Measurements from ENCODE around the gene SLC15A1.

SLC15A1 gene

DNA sequence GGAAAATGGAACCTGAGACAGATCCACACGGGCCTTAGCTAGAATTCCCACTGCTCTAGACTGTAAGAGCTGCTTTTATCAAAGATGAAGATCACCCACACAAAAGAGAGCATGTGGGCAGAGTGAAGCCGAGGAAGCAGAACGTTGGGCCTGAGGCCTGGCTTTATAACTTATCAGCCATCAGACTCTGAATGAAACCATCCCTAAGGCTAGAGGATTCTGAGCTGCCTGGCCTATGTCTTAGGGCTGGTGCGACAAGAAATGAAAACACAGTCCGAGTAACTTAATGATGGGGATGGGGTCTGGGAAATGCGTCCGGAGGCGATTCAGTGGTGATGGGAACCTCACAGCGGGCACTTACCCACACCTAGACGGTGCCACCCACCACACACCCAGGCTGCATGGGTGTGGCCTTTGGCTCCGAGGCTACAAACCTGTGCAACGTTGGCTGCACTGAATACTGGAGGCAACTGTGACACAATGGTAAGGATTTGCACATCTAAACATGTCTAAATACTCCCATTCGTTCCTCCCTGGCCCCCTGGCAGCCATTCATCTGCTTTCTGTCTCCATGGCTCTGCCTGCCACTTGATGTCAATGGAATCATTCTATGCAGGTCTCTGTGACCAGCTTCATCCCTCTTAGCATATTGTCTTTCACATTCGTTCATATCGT is 62.0 kb downstream of the SLC15A1 start:
- no peak overlapping the region for H2AFZ ChIP-seq (ENCODE audit: low read length)
- H3K79me2 ChIP-seq (ENCODE audit: low read length): no peaks in the 10 kb centered on the region
- no peaks in the 10 kb centered on the region for H3F3A ChIP-seq (ENCODE audit: insufficient read depth, low read length)
- no peaks in the 10 kb centered on the region for H3K9me2 ChIP-seq (replicated peaks; ENCODE audit: insufficient read depth, low read length)
- DNase-seq: no peak
- no peaks in the 10 kb centered on the region for H3K36me3 ChIP-seq (replicated peaks; ENCODE audit: insufficient read depth, low read length)
- H3K9me3 ChIP-seq (replicated peaks; ENCODE audit: insufficient read depth, low read length): no peaks in the 10 kb centered on the region
- H3K27ac ChIP-seq (ENCODE audit: low read length): no peak overlapping the region
- no peaks in the 10 kb centered on the region for H3K27me3 ChIP-seq (replicated peaks; ENCODE audit: insufficient read depth, low read length)
- no peaks in the 10 kb centered on the region for H4K20me1 ChIP-seq (ENCODE audit: insufficient read depth, low read length)
- no peak for TF ChIP-seq EZH2 (optimal IDR thresholded peaks at IDR 0.05; ENCODE audit: low read depth, low read length)
- TF ChIP-seq, protein P1, sequence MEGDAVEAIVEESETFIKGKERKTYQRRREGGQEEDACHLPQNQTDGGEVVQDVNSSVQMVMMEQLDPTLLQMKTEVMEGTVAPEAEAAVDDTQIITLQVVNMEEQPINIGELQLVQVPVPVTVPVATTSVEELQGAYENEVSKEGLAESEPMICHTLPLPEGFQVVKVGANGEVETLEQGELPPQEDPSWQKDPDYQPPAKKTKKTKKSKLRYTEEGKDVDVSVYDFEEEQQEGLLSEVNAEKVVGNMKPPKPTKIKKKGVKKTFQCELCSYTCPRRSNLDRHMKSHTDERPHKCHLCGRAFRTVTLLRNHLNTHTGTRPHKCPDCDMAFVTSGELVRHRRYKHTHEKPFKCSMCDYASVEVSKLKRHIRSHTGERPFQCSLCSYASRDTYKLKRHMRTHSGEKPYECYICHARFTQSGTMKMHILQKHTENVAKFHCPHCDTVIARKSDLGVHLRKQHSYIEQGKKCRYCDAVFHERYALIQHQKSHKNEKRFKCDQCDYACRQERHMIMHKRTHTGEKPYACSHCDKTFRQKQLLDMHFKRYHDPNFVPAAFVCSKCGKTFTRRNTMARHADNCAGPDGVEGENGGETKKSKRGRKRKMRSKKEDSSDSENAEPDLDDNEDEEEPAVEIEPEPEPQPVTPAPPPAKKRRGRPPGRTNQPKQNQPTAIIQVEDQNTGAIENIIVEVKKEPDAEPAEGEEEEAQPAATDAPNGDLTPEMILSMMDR (IDR thresholded peaks at IDR 0.05; ENCODE audit: low read length): no peak
- TF ChIP-seq EZH2phosphoT487 (IDR thresholded peaks at IDR 0.05; ENCODE audit: low read length): no peak
- H3K4me1 ChIP-seq (ENCODE audit: low read length): no peaks in the 10 kb centered on the region
- H3K4me2 ChIP-seq (ENCODE audit: low read depth, low read length): no peak overlapping the region
- H3K9ac ChIP-seq (ENCODE audit: low read length): no peak overlapping the region
- H3K4me3 ChIP-seq (ENCODE audit: low read length): no peak overlapping the region

GRCh38 chr13:98689347-98689968 is 63.0 kb downstream of the SLC15A1 start:
- Histone ChIP-seq H3K4me1 (ENCODE audit: low read length) (no peaks in the 10 kb centered on the region), H2AFZ (ENCODE audit: low read length) (no peak overlapping the region), H3K79me2 (ENCODE audit: low read length) (no peaks in the 10 kb centered on the region), H3K9me2 (replicated peaks; ENCODE audit: insufficient read depth, low read length) (no peaks in the 10 kb centered on the region), H3K9ac (ENCODE audit: low read length) (no peak overlapping the region), H3K36me3 (replicated peaks; ENCODE audit: insufficient read depth, low read length) (no peaks in the 10 kb centered on the region), H3K4me2 (ENCODE audit: low read depth, low read length) (no peak overlapping the region), H3K4me3 (ENCODE audit: low read length) (no peak overlapping the region), H3F3A (ENCODE audit: insufficient read depth, low read length) (no peaks in the 10 kb centered on the region), H4K20me1 (ENCODE audit: insufficient read depth, low read length) (no peaks in the 10 kb centered on the region), H3K27ac (ENCODE audit: low read length) (no peak overlapping the region), H3K9me3 (replicated peaks; ENCODE audit: insufficient read depth, low read length) (no peaks in the 10 kb centered on the region), H3K27me3 (replicated peaks; ENCODE audit: insufficient read depth, low read length) (no peaks in the 10 kb centered on the region)
- TF ChIP-seq EZH2phosphoT487 (IDR thresholded peaks at IDR 0.05; ENCODE audit: low read length) (no peak), EZH2 (optimal IDR thresholded peaks at IDR 0.05; ENCODE audit: low read depth, low read length) (no peak)
- TF ChIP-seq, protein P1 (IDR thresholded peaks at IDR 0.05; ENCODE audit: low read length): no peak
- DNase-seq: no peak

DNA sequence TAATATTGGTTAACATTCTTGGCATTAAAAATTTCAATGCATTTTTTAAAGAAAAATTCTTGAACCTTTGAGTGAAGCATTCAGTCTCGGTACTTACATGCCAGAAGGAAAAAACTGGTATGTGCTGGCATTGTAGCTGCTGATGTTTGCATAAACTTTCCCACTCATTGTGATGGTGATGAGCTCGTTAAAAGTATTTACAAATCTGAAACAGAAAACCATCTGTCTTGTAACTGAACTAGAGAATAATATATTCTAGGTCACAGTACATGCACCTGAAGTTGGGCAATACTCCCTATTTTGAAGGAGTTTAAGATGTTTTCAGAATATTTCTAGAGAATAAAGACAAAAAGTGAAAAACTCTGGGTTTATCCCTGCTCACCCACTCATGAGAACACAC is 64.1 kb downstream of the SLC15A1 start:
- no peak overlapping the region for H3K4me2 ChIP-seq (ENCODE audit: low read depth, low read length)
- H3K9ac ChIP-seq (ENCODE audit: low read length): no peak overlapping the region
- H3K4me3 ChIP-seq (ENCODE audit: low read length): no peak overlapping the region
- H3K79me2 ChIP-seq (ENCODE audit: low read length): no peaks in the 10 kb centered on the region
- H3K36me3 ChIP-seq (replicated peaks; ENCODE audit: insufficient read depth, low read length): no peaks in the 10 kb centered on the region
- no peaks in the 10 kb centered on the region for H3K27me3 ChIP-seq (replicated peaks; ENCODE audit: insufficient read depth, low read length)
- no peaks in the 10 kb centered on the region for H4K20me1 ChIP-seq (ENCODE audit: insufficient read depth, low read length)
- H3K9me2 ChIP-seq (replicated peaks; ENCODE audit: insufficient read depth, low read length): no peaks in the 10 kb centered on the region
- no peak overlapping the region for H3K27ac ChIP-seq (ENCODE audit: low read length)
- H3K9me3 ChIP-seq (replicated peaks; ENCODE audit: insufficient read depth, low read length): no peaks in the 10 kb centered on the region
- DNase-seq: no peak
- no peaks in the 10 kb centered on the region for H3K4me1 ChIP-seq (ENCODE audit: low read length)
- no peak overlapping the region for H2AFZ ChIP-seq (ENCODE audit: low read length)
- H3F3A ChIP-seq (ENCODE audit: insufficient read depth, low read length): no peaks in the 10 kb centered on the region
- TF ChIP-seq, protein P1 (IDR thresholded peaks at IDR 0.05; ENCODE audit: low read length): no peak
- TF ChIP-seq EZH2 (optimal IDR thresholded peaks at IDR 0.05; ENCODE audit: low read depth, low read length) (no peak), EZH2phosphoT487 (IDR thresholded peaks at IDR 0.05; ENCODE audit: low read length) (no peak)

All from MM.1S (cell line).